HG03469 (cell line): ENCODE results near the gene KRT81.

Source experiments
- ATAC-seq: cut with Tn5 transposase; IDR thresholded peaks from one replicate; pipeline ENCODE4 v1.9.1; 2021; ENCODE audit warnings: mild to moderate bottlenecking, moderate library complexity, moderate number of reproducible peaks; ENCODE audit not compliant: unreplicated experiment

The KRT81 gene

DNA sequence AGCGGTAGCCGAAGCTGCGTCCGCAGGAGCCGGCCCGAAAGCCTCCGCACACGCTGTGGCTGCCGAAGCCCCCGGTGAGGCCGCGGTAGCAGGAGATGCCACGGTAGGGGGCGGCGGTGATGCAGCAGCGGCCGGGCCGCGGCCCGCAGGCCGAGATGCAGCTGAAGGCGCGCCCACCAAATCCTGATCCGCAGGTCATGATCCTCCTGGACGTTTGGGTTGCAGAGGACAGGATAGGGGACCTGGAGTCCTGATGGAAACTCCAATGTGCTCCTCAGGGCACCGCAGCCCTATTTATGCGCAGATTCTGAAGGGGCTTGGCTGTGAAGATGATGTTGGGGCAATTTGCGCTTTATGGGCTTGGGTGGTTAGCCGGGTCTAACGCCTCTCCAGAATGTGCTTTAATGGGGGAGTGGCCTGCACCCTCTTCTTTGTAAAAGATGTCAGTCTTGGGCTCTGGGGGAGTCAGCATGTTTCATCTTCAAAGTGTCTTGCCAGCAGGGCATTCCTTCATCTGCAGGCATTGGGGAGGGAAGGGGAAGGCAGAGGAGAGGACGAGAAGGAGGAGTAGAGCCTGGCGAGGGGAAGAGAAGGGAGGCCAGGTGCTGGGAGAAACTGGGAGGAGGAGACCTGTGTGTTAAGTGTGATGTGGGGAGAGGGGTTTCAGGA, at the start of gene KRT81:
Gene KRT81 (minus strand): TSS at position 268 of the 669 bp plus-strand sequence. CDS start 69 bp downstream, at position 199.
- ATAC-seq = no peak

GRCh38 chr12:52338241-52338960, 47.1 kb upstream of the KRT81 start:
- ATAC-seq = no peak

DNA sequence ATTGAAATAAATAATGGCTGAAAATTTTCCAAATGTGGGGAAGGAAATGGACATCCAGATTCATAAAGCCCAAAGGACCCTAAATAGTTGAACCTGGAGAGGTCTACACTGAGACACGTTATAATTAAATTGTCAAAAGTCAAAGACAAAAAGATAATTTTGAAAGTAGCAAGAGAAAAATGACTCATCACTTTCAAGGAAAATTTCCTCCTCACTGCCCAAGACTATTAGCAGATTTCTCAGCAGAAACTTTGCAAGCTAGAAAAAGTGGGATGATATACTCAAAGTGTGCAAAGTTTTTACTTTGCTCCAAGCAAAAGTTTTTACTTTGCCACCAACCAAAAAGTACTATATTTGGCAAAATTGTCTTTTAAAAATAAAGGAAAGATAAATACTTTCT, 45.7 kb upstream of the KRT81 start:
- ATAC-seq = no peak

GRCh38 chr12:52336641-52337040, 45.3 kb upstream of the KRT81 start:
- ATAC-seq = no peak

GRCh38 chr12:52335598-52336262, 44.4 kb upstream of the KRT81 start:
- no peak for ATAC-seq

- no peak for ATAC-seq
Observed at GRCh38 chr12:52334185-52334584, 42.9 kb upstream of the KRT81 start.

DNA sequence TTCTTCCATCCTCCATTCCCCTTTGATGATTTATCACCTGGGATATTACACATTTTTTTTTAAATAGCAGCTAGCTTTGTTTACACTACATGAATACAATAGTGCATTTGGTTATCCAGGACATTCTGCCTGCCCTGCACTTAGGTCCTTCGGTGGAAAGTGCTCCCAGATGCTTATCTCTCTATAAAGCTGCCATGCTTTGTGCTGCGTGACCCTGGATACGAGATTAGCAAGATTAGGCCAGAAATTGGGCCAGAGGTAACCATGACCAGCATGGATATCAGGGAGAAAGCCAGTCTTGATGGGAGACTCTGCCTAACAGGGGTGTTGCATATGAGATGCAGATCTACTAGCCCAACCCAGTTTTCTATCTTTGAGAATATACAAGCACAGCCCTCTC, 42.0 kb upstream of the KRT81 start:
- ATAC-seq = no peak

DNA sequence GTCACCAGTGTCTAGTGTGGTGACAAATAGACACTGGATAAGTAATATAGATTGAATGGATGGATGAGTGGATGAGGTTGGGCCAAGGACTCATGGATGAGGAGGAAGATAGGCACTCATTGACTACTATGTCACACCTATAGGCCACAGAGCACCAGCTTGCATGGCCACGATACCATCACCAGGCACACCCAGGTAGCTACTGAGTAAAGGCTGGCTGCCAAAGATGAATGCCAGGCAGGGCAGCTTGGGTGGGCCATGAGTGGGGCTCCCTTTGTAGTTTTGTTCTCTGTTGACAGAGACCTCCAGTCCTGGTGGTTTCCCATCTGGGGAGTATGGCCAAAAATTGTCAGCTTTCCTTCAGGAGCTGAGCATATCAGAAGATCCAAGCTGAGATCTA, 41.0 kb upstream of the KRT81 start:
- ATAC-seq = no peak

GRCh38 chr12:52331833-52332232, 40.5 kb upstream of the KRT81 start:
- ATAC-seq = no peak

- no peak for ATAC-seq
Observed at GRCh38 chr12:52331039-52331438, 39.7 kb upstream of the KRT81 start.

DNA sequence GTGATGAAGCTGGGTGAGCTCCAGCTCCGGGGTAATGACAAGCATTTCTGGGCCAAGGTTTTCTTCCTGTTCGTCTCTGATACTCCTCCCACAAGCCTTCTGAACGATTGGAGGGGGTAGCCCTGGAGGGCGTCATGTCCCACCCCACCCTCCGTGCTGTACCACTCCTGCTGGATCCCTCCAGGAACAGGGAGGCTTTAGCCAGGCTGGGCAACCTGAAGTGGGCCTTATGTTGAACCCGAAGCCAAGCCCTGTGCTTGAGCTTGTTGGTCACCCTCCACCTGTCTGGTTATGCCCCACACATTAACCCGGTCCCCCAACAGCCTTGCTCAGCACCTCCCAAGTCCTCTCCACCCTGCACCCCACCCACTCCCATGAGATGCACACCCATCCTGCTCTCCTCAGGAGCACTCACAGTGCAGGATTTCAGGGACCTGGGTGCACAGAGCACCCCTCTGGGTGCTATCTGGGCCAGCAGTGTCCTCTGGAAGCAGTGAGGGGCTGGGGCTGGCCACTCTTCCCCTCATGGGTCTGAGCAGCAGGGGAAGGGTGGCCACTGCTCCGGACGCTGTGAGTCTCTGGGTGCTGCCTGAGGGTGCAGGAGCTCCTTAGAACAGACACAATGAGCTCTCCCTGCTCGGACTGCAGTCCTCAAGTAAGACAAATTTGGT, 36.6 kb upstream of the KRT81 start:
- no peak for ATAC-seq

DNA sequence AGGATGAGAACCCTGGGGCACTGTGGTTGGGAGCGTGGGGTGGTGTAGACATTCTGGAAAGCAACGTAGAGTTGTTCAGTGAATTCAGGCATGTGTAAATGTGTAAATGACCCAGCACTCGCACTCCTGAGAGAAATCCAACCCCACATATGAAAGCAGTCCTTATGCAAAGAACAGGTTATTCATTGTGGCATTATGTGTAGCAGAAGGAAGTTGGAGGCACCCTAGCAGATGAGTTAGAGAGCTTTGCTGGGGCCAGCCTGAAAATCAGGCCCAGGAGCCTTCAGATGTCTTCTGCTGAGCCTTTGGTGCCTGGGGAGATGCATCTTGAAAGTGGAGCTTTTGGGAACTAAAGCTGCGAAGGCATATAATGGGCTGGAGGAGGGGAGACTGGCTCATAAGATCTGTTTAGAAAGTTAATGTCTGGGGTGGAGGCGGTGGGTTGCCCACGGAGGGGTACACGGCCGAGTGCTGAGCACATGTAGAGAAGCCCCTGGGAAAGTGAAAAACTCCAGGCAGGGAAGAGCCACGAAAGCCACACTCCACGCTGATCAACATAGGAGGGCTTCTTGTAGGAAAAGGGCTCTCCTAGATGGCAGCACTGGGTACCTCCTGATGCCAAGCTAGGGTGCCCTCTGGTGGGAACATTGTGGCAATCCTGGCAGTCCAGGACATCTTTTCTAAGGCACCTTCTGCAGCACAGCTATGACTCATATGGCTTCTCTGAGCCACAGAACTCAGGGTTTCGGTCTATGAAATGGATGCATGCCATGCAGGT, 35.9 kb upstream of the KRT81 start:
- peak; percentile 87 for ATAC-seq

DNA sequence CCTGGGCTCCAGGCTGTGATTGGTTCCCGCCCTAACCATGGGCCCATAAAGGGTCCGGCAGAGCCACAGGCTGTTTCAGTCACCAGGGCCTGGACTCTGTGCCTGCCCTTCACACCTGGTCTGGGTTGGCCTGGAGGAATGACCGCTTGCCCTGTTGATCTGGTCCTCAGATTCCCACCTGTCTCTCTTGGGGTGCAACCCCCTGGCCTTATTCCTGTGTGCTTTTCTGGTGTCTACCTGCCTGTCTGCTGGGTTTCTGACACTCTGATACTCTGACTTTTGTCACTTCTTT, 32.8 kb upstream of the KRT81 start:
- ATAC-seq = no peak

- ATAC-seq = no peak
Observed at GRCh38 chr12:52323416-52324152, 32.2 kb upstream of the KRT81 start.

- ATAC-seq = no peak
Observed at GRCh38 chr12:52323001-52323400, 31.7 kb upstream of the KRT81 start.

- ATAC-seq = no peak
Observed at GRCh38 chr12:52322069-52322468, 30.7 kb upstream of the KRT81 start.

DNA sequence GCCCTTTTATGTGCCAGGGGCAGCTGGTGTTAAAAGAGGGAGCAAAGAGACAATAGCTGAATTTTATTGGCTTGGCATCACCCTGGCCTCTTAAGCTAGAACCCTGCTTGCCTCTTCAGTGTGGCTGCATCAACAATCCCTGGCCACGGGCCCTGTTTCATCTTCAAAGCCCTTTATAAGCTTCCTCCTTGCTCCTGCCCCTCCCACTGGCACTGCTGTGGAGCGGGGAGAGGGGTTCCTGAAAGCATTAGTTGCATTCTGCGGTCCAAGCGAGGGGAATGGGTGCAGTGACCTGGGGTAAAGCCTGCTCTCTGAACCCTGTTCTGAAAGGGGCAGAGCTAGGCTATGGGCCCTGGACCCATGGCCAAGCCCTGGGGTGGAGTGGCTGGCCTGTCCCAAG, 30.1 kb upstream of the KRT81 start:
- ATAC-seq = no peak

GRCh38 chr12:52320784-52321400, 29.6 kb upstream of the KRT81 start, which contains the start of gene KRT83:
KRT83 (minus strand) TSS chr12:52321398; CDS start chr12:52321335, 63 bp downstream.
- no peak for ATAC-seq

DNA sequence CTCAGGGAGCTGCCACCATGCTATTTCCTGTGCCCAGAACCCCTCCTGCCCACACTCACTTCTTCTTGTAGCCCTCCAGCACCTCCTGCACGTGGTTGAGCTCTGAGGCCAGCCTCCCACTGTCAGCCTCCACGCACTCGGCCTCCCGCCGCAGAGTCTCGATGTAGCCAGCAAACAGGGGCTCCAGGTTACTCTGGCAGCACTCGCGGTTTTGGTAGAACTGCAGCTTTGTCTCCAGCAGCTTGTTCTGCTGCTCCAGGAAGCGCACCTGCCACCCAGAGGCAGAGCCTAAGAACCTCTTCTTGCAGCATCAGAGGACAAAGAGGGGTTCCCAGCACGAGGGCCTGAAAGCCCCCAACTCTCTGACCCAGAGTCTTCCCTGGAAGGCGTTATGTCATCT, 27.8 kb upstream of the KRT81 start:
- ATAC-seq = no peak
